GM21576 (cell line): Measurements from ENCODE around the gene RGS5.

ENCODE experiments used
- ATAC-seq: cut with Tn5 transposase; IDR thresholded peaks from one replicate; pipeline ENCODE4 v1.9.1; 2021; ENCODE audit warnings: mild to moderate bottlenecking, moderate library complexity; ENCODE audit not compliant: unreplicated experiment

Gene RGS5

GRCh38 chr1:163093169-163093568 lies 109.5 kb downstream of the RGS5 start:
- ATAC-seq: no peak
